Keratinocyte (primary cell): ENCODE results near the gene TMED10. TPM values are rescaled to one million over a fixed set of nuclear protein-coding genes. Genes with fewer than 3 reads are reported as not detected.

Experiments
- DNase-seq: peaks from one replicate; pipeline ENCODE4 v3.0.0-alpha.2; 2011; ENCODE audit warnings: low read depth, missing footprints, low spot score
- FAIRE-seq: peaks from 2 replicates; lab custom pipeline; 2011; peaks lifted over from hg19 to GRCh38; lab: Jason Lieb, UNC
- H2AFZ ChIP-seq: 2 replicates; pipeline ENCODE4 v1.6.0; 2012; ENCODE audit warnings: low read length, control low read depth, inconsistent platforms; ENCODE audit not compliant: control insufficient read depth
- H3K27ac ChIP-seq: 2 replicates; pipeline ENCODE4 v1.5.1; 2011; ENCODE audit warnings: low read length; ENCODE audit not compliant: control insufficient read depth, insufficient read depth
- H3K27me3 ChIP-seq: 3 replicates; pipeline ENCODE4 v1.6.0; 2011; ENCODE audit warnings: low read length; ENCODE audit not compliant: control insufficient read depth, insufficient read depth; ENCODE audit errors: extremely low read depth
- H3K36me3 ChIP-seq, 2 experiments: 2 replicates in 1 of 2; 3 replicates in 1 of 2; pipeline ENCODE4 v1.5.1; 2011; ENCODE audit warnings: low read length in 2 of 2, mild to moderate bottlenecking in 1 of 2; ENCODE audit not compliant: control insufficient read depth in 2 of 2, insufficient read depth in 2 of 2; ENCODE audit errors: extremely low read depth in 1 of 2
- H3K4me1 ChIP-seq: 3 replicates; pipeline ENCODE4 v1.5.1; 2011; ENCODE audit warnings: low read length; ENCODE audit not compliant: control insufficient read depth, insufficient read depth; ENCODE audit errors: extremely low read depth
- H3K4me2 ChIP-seq: 3 replicates; pipeline ENCODE4 v1.6.0; 2011; ENCODE audit warnings: low read depth, low read length; ENCODE audit not compliant: control insufficient read depth, insufficient read depth; ENCODE audit errors: extremely low read depth
- H3K4me3 ChIP-seq, 3 experiments: fragments of 200-600 bp in 1 of 3; sonication (generic) in 1 of 3; 2 replicates in 2 of 3; 3 replicates in 1 of 3; pipeline ENCODE4 v1.5.1; 2011 to 2016; ENCODE audit warnings: low read length in 3 of 3, mild to moderate bottlenecking in 3 of 3, control low read depth in 2 of 3, inconsistent platforms in 1 of 3, low read depth in 1 of 3, mixed read lengths in 1 of 3, mixed run types in 1 of 3, moderate library complexity in 1 of 3; ENCODE audit not compliant: control insufficient read depth in 2 of 3, insufficient read depth in 2 of 3; ENCODE audit errors: extremely low read depth in 1 of 3
- H3K79me2 ChIP-seq: 2 replicates; pipeline ENCODE4 v1.6.0; 2012; ENCODE audit warnings: low read length; ENCODE audit not compliant: control insufficient read depth, insufficient read depth
- H3K9ac ChIP-seq: 3 replicates; pipeline ENCODE4 v1.6.0; 2011; ENCODE audit warnings: low read length; ENCODE audit not compliant: control insufficient read depth, insufficient read depth; ENCODE audit errors: extremely low read depth
- H3K9me1 ChIP-seq: 3 replicates; pipeline ENCODE4 v1.6.0; 2011; ENCODE audit warnings: low read length; ENCODE audit not compliant: control insufficient read depth, insufficient read depth; ENCODE audit errors: extremely low read depth
- H3K9me3 ChIP-seq: 2 replicates; pipeline ENCODE4 v1.5.1; 2012; ENCODE audit warnings: low read depth, low read length; ENCODE audit not compliant: control insufficient read depth
- H4K20me1 ChIP-seq: 3 replicates; pipeline ENCODE4 v1.6.0; 2011; ENCODE audit warnings: low read length; ENCODE audit not compliant: control insufficient read depth, insufficient read depth; ENCODE audit errors: extremely low read depth
- EZH2 ChIP-seq: IDR thresholded peaks from one replicate; pipeline ENCODE4 v1.6.1; 2012; ENCODE audit warnings: inconsistent platforms, mild to moderate bottlenecking, low read length, moderate library complexity
- dilution Hi-C: fragments of 300-500 bp; cut with MboI; formaldehyde crosslinking; loops from one replicate; pipeline ENCODE4 v1.7.0; 2020; ENCODE audit warnings: low sequenced_read_pairs; ENCODE audit not compliant: extremely low pct_ligation_motif_present
- polyA plus RNA-seq, 5 experiments: library from polyadenylated mRNA; depleted of rRNA in 3 of 5; stranded (reverse) in 3 of 5; stranded (forward) in 1 of 5; unstranded in 1 of 5; fragments of >200 nt; gene quantifications; 1 replicate in 1 of 5; 2 replicates in 3 of 5; 3 replicates in 1 of 5; pipeline versions ENCODE4 v1.2.1 to v1.2.3, GENCODE V29; 2011 to 2012; ENCODE audit warnings: missing spikeins in 2 of 5, low read depth in 1 of 5, low replicate concordance in 1 of 5
- TF ChIP-seq, protein P1 (sequence below), 3 experiments: IDR thresholded peaks in 1 of 3; conservative IDR thresholded peaks in 1 of 3; optimal IDR thresholded peaks in 1 of 3; 2 replicates in 2 of 3; 3 replicates in 1 of 3; pipeline versions ENCODE3 to v1.5.1; 2011; ENCODE audit warnings: low read length in 3 of 3, mild to moderate bottlenecking in 3 of 3, moderate library complexity in 2 of 3, control low read depth in 1 of 3, inconsistent platforms in 1 of 3; ENCODE audit not compliant: insufficient read depth in 2 of 3; ENCODE audit errors: extremely low read depth in 1 of 3

The TMED10 gene
- polyA plus RNA-seq, 1 donor (not counting 4 experiments of a cell fraction or from before 2014, with no cell fraction given): 428 TPM

- H3K27me3 ChIP-seq: no peaks in the 10 kb centered on the region
- dilution Hi-C loops: no loop called here
- no peak overlapping the region for H3K9ac ChIP-seq
- peaks cover 0 to 5% of the 10 kb centered on the region in 2 experiments for H3K36me3 ChIP-seq
- TF ChIP-seq, protein P1, sequence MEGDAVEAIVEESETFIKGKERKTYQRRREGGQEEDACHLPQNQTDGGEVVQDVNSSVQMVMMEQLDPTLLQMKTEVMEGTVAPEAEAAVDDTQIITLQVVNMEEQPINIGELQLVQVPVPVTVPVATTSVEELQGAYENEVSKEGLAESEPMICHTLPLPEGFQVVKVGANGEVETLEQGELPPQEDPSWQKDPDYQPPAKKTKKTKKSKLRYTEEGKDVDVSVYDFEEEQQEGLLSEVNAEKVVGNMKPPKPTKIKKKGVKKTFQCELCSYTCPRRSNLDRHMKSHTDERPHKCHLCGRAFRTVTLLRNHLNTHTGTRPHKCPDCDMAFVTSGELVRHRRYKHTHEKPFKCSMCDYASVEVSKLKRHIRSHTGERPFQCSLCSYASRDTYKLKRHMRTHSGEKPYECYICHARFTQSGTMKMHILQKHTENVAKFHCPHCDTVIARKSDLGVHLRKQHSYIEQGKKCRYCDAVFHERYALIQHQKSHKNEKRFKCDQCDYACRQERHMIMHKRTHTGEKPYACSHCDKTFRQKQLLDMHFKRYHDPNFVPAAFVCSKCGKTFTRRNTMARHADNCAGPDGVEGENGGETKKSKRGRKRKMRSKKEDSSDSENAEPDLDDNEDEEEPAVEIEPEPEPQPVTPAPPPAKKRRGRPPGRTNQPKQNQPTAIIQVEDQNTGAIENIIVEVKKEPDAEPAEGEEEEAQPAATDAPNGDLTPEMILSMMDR (optimal IDR thresholded peaks at IDR 0.05 in 1 of 3, IDR thresholded peaks at IDR 0.05 in 1 of 3, conservative IDR thresholded peaks at IDR 0.05 in 1 of 3; ENCODE audit: extremely low read depth in 1 of 3, insufficient read depth in 2 of 3, low read length in 3 of 3): no peak
- TF ChIP-seq EZH2: no peak
- H3K4me1 ChIP-seq: no peaks in the 10 kb centered on the region
- peaks cover 97% of the 10 kb centered on the region for H3K79me2 ChIP-seq
- H2AFZ ChIP-seq: no peak overlapping the region
- H3K4me2 ChIP-seq: no peak overlapping the region
- H3K9me3 ChIP-seq: no peaks in the 10 kb centered on the region
- no peak for FAIRE-seq
- no peak overlapping the region for H3K4me3 ChIP-seq
- peaks cover 8% of the 10 kb centered on the region for H3K9me1 ChIP-seq
- peaks cover 5% of the 10 kb centered on the region for H4K20me1 ChIP-seq
- H3K27ac ChIP-seq: no peak overlapping the region
- DNase-seq: no peak
Measured at GRCh38 chr14:75167325-75167724, 9.1 kb downstream of the TMED10 start.

GRCh38 chr14:75165586-75166391 is 10.6 kb downstream of the TMED10 start:
- H3K27ac ChIP-seq: no peak overlapping the region
- FAIRE-seq (no peak), DNase-seq (no peak)
- H3K4me3 ChIP-seq: no peak overlapping the region
- dilution Hi-C loops: no loop called here
- no peak overlapping the region for H2AFZ ChIP-seq
- no peaks in the 10 kb centered on the region for H3K4me1 ChIP-seq
- H3K79me2 ChIP-seq: peaks cover 97% of the 10 kb centered on the region
- no peak for TF ChIP-seq EZH2
- TF ChIP-seq, protein P1 (optimal IDR thresholded peaks at IDR 0.05 in 1 of 3, IDR thresholded peaks at IDR 0.05 in 1 of 3, conservative IDR thresholded peaks at IDR 0.05 in 1 of 3; ENCODE audit: extremely low read depth in 1 of 3, insufficient read depth in 2 of 3, low read length in 3 of 3): no peak
- no peak overlapping the region for H3K4me2 ChIP-seq
- H3K9ac ChIP-seq: no peak overlapping the region
- peaks cover 4% of the 10 kb centered on the region for H4K20me1 ChIP-seq
- no peaks in the 10 kb centered on the region for H3K27me3 ChIP-seq
- peaks cover 5% of the 10 kb centered on the region for H3K9me1 ChIP-seq
- no peaks in the 10 kb centered on the region for H3K9me3 ChIP-seq
- peaks cover 0 to 2% of the 10 kb centered on the region in 2 experiments for H3K36me3 ChIP-seq
